GDM1 (cell line): ENCODE measurements around the gene NCF4.

ENCODE experiments used
- DNase-seq: peaks from one replicate; lab custom pipeline; 2025; lab: John Stamatoyannopoulos, UW

Gene NCF4

GRCh38 chr22:36864454-36865215 is 3.8 kb downstream of the NCF4 start:
- DNase-seq = no peak

DNA sequence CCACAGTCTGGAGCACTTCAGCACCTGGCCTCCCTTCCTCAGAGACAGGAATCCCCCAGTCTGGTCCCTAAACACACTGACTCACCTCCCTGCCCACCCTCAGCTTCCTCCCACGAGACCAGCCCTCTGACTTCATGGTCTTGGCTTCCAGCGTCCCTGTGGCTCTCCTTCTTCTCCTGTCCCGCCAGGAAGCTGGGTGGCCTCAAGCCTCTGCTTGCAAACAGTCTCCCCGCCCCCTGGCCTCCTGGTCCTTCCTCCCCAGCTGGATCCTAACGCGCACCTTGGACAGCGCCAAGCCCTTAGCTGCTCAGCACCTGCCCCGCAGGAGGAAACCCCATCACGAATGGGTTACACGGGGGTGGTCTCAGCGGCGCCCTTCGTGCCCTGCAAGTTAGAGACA is 4.5 kb downstream of the NCF4 start:
- DNase-seq = no peak

DNA sequence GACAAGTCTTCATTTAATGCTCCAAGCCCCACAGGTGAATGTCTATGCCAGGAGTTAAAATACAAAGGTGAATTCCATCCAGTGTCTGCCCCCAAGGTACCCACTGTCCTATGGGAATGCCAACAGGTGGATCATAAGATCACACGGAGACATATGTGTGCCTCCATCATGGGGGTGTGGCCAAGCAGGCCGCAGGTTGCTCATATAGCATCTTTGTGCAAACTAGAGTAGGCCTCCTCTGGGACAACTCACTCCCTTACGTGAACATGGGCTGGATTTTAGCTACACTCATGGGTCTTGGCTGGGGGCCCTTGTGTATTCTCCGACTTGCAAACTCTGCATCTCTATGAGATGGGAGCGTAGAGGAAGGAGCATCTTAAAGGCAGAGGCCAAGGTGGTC is 6.9 kb downstream of the NCF4 start:
- DNase-seq = no peak

DNA sequence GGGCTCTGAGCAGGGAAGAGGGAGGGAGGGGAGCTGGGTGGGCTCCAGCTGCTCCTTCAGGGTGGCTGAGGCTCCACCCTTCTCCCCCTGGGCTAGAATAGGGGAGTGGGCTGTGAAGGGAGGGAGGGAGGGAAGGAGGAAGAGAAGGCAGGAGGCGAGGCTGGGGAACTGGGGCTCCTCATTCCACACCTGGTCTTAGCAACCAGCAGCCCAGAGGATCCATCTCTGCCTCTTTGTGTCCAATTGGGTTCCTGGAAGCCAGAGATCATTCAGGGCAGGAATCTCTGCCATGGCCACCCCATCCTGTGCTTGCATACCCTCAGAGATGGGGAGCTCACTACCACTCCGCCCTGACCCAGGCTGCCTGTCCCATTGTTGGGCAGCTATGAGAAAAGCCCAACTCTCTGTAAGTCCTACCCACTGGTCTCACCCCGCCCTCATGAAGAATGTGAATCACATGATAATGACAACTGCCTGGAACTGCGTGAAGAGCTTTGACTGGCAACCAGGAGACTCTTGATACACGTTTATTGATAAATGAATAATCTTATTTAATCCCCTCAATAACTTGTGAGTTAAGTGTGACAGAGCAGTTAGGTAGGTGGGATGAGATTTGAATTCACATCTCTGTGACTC is 7.9 kb downstream of the NCF4 start:
- DNase-seq = no peak

DNA sequence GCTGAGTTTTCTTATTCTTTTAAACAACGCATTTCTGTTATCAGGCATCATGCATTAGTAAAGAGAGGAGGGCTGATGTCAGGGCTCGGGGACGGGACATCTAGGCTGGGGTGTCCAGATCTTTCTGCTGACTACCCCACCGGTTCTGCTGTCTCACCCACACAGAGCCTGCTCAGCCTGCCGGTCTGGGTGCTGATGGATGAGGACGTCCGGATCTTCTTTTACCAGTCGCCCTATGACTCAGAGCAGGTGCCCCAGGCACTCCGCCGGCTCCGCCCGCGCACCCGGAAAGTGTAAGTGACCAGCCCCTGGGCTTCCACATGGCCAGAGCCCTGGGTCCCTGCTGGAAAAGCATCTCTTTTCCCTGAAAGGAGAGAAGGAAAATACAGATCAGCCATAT is 9.4 kb downstream of the NCF4 start:
- DNase-seq = no peak

DNA sequence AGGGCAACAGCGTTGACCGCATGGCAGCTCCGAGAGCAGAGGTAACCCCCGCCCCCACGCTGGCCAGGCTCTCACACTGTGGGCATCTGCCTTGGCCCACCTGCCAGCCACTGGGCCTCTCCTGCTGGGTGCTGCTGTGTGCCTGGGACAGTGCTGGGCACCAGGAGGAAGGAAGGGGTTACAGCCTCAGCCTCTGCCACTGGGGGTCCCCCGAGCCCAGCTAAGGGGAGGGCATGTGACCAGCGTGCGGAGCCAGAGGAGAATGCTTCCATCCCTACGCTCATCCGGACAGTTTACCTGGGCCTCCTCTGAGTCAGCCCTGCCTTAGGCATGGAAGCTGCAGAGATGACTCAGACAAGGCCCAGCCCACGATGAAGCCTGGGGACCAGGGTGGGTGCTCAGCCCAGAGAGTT is 10.9 kb downstream of the NCF4 start:
- no peak for DNase-seq

- no peak for DNase-seq
Measured at GRCh38 chr22:36872084-36872483, 11.3 kb downstream of the NCF4 start.

- DNase-seq = no peak
Measured at GRCh38 chr22:36872866-36873498, 12.2 kb downstream of the NCF4 start.

- peak; percentile 40 for DNase-seq
Measured at GRCh38 chr22:36873614-36874308, 13.0 kb downstream of the NCF4 start.

DNA sequence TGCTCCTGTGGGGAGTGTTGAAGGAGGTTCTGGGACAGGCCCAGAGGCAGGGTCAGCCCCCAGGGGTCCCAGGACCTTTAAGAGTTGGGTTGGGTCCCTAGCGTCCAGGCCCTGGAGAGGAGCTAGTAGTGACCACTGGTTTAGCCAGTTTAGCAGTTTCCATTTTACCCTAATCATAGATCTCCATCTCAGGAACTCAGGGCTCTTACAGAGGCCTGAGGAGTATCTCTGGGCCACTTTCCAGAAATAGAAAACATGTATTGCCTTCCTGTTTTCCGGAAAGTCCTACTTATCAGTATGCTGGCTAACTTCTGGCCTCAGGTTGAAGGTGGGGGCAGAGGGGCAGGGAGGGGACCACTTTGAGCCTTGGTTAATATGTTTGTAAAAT is 13.5 kb downstream of the NCF4 start:
- no peak for DNase-seq

DNA sequence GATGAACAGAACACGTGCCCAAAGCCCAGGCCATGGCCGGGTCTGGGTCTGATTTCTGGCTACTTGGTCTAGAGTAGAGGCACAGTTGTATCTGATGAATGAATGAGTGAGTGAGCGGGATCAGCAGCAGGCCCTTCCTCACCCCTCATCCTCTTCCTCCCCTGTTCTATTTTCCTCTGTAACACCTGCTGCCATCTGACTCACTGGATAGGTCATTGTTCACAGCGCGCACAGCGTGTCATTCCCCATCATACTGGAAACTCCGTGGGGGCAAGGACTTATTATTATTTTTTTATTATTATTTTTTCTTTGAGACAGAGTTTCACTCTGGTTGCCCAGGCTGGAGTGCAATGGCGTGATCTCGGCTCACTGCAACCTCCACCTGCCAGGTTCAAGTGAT is 13.9 kb downstream of the NCF4 start:
- no peak for DNase-seq

- DNase-seq = no peak
Measured at GRCh38 chr22:36875741-36876140, 14.9 kb downstream of the NCF4 start.

DNA sequence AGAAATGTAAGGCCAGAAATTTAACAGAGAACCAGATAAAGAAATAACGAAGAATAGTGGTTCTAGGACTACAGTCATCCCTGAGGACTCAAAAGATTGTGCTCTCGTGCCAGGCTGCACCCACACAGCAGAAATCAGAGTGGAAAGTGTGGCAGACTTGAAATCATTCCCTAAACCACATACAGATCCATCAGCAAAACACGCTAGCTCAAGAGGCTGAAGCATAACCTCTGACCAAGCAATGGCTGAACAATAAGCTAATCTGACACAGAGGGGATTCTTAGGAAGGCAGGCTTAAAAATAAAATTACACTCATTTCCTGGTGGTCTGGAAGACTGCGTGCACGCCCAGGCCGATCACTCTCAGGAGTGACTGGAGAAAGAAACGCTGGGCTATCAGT is 19.0 kb downstream of the NCF4 start:
- no peak for DNase-seq

DNA sequence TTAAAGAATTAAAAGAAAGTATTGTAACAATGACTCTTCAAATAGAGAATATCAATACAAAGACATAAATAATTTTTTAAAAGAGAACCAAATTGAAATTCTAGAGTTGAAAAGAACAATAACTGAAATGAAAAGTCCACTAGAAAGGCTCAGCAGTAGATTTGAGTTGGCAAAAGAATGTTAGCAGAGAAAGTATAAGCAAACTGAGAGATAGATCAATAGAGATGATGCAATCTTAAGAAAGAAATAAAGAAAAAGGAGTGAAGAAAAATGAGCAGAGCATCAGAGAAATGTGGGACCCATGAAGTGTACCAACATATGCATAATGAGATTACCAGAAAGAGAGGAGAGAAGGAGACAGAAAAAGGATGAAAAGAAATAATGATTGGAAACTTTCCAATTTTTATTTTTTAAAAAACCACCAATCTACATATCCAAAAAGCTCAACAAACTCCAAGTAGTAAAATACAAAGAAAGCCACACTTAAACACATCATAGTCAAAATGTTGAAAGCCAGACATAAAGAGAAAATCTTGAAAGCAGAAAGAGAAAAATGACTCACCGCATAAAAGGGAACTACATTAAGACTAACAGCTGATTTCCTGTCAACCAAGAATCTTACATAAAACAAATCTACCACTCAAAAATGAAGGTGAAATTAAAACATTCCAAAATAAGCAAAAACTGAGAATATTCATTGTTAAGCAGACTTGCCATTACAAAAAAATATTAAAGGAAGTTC is 20.9 kb downstream of the NCF4 start:
- DNase-seq = no peak

- DNase-seq = no peak
Measured at GRCh38 chr22:36884349-36885158, 23.7 kb downstream of the NCF4 start.

GRCh38 chr22:36885474-36885873 is 24.7 kb downstream of the NCF4 start:
- no peak for DNase-seq

DNA sequence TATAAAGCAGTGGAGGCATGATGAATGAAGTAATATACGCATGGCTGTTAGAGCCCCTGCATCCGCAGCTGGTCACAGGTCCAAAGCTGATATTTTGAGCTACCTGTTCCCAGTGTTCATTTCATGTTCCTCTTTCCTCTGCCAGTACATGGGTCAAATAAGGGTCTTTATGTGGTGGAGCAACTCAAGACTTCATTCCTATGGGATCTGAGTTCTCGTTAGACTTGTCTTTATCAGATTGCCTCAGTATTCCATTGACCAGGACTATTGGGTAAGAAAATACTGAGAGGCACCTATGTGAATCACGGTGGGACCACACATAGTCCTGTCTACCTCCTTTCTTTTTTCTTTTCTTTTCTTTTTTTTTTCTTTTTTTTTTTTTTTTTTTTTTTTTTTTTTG is 25.2 kb downstream of the NCF4 start:
- no peak for DNase-seq

GRCh38 chr22:36887162-36887561 is 26.4 kb downstream of the NCF4 start:
- DNase-seq = no peak

- DNase-seq = no peak
Measured at GRCh38 chr22:36891646-36892045, 30.8 kb downstream of the NCF4 start.

DNA sequence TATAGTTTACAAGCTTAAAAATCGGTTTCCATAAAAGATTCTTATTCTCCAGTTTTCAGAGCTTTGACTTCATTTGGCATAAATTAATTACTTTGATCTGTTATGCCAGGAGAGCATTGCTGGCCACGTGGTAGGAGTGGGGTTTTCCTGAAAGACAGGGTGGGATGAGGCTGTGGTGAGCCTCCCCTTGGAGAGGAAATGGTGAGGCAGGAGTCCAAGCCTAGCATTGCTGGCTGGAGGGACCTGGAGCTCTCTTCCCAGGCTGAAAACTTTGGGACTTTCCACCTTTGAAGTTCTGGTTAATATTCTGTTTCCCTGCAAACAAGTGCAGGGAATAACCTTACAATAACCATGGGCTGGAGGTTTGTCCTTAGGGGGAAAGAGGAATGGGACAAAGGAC is 31.5 kb downstream of the NCF4 start:
- DNase-seq = no peak

DNA sequence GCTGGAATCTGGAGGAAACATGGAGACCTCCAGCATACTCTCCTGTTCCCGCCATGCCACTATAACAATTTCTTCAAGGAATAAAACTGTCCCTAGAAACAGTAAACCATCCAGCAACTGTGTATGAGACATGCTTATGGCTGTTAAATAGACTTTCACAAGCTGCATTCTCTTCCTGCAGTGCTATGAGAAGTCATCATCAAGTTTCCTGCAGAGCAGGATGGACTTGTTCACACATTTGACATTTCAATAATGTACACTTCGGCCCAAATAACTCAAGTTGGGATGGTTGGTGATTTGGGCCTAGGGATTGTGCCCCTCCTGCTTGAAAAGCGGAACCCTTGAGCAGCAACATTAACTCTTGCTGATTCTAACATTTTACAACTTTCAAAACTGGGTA is 32.5 kb downstream of the NCF4 start:
- no peak for DNase-seq
